Measurements from ENCODE around the gene HDAC6.

DNA sequence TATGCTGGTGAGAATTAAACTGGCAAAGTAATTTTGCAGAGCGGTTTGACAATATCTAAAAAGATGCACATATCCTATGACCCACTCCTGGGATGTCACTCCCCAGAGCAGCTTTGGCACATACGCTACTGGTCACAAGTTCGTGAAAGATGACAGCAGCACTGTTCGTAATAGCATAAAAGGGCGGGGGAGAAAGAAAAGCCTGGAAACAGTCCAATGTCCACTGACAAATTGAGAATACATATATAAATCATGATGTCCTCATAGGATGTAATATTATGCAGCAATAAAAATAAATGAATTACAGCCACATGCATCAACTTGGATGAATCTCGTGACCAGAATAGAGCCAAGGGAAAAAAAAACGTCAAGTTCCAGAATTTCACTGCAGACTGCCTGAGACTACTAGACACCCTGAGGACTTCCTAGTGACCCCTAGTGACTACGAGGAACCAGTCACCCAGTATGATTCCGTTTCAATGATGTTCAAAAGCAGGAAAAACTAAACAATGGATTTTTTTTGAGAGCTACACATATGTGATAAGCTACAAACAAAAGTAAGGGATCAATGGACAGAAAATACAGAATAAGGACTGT is 31.8 kb downstream of the HDAC6 start:
- TF ChIP-seq, protein P1, sequence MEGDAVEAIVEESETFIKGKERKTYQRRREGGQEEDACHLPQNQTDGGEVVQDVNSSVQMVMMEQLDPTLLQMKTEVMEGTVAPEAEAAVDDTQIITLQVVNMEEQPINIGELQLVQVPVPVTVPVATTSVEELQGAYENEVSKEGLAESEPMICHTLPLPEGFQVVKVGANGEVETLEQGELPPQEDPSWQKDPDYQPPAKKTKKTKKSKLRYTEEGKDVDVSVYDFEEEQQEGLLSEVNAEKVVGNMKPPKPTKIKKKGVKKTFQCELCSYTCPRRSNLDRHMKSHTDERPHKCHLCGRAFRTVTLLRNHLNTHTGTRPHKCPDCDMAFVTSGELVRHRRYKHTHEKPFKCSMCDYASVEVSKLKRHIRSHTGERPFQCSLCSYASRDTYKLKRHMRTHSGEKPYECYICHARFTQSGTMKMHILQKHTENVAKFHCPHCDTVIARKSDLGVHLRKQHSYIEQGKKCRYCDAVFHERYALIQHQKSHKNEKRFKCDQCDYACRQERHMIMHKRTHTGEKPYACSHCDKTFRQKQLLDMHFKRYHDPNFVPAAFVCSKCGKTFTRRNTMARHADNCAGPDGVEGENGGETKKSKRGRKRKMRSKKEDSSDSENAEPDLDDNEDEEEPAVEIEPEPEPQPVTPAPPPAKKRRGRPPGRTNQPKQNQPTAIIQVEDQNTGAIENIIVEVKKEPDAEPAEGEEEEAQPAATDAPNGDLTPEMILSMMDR (conservative IDR thresholded peaks at IDR 0.05): no peak; the same call in 1 of the 2 replicates
- TF ChIP-seq EZH2 (IDR thresholded peaks at IDR 0.05; ENCODE audit: low read depth): no peak
